Sigmoid colon (tissue), 4 donors: ENCODE results near the gene HILPDA.

Experiments used
- CTCF ChIP-seq, 4 experiments: fragments of 450-650 bp in 3 of 4; fragments of 200-600 bp in 1 of 4; IDR thresholded peaks; one replicate each; pipeline ENCODE4 v1.5.1; 2016 to 2019; ENCODE audit warnings: antibody characterized with exemption in 4 of 4, mild to moderate bottlenecking in 3 of 4, moderate library complexity in 2 of 4
- POLR2AphosphoS5 ChIP-seq, 4 donors: sonication (generic); formaldehyde crosslinking; IDR thresholded peaks; one replicate each; pipeline ENCODE4 v1.6.1; 2017; ENCODE audit warnings: antibody characterized with exemption in 4 of 4

DNA sequence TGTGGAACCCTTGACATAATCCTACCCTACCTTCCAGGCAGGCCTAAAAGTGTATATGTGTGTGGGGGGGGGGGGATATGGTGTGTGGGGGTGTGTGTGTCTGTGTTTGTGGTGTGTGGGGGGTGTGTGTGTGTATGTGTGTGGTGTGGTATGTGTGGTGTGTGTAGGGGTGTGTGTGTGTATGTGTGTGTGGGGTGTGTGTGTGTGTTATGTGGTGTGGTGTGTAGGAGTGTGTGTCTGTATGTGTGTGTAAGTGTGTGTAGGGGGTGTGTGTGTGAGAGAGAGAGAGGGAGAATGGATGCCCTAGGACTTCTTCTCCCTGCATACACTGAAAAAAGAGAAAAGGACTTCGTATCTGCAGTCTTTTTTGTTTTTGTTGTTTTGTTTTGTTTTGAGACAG, 33.6 kb upstream of the HILPDA start:
- no peak for TF ChIP-seq CTCF (IDR thresholded peaks at IDR 0.05)
- TF ChIP-seq POLR2AphosphoS5 (IDR thresholded peaks at IDR 0.05), result no peak
